ENCODE results near the gene CMIP.
"Not testable (repeated sequence)": the region's sequence is repeated elsewhere in the genome, so short reads cannot be mapped to it uniquely, and the experiment has no call there.

Gene CMIP

GRCh38 chr16:81673432-81673831, 228.8 kb downstream of the CMIP start:
- DNase-seq: no peak

- no peak for DNase-seq
Measured at GRCh38 chr16:81675662-81676061, 231.1 kb downstream of the CMIP start.

DNA sequence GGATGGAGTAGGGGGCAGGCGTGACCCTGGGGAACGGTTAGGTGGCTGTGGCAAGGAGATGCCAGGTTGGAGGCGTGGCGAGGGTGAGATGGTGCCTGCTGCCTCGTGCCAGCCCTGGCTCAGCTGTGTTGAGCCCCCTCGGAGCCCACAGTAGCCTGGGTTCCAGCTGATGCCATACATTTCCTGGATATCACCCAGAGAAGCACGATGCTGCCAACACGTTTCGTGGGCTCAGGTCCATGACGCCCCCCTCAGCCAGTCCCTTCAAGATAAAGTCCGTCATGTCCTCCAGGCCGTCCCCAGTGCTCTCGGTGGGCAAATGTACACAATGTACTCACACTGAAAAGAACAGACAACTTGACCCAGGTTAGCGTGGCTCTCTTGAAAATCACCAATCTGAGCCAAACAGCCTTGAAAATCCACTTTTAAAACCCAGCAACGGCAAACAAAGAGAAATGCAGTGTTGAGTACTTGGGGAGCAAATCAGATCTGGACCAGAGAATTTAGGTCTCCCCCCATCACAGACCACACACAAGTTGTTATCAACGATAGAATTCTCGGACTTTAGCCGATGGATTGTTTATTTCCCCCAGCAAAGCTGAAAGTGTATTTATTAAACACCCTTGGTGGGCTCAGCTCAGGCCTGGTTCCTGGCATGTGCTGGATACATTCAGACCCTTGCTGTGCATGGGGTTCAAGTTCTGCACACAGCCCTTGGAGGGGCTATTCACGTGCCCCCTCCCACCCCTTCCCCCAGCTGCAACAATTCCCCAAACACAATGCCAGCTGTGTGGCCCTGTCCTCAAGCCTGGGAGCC, 231.7 kb downstream of the CMIP start:
- DNase-seq: no peak

GRCh38 chr16:81676883-81677737, 232.5 kb downstream of the CMIP start:
- no peak for DNase-seq

GRCh38 chr16:81678326-81679095, 233.9 kb downstream of the CMIP start:
- DNase-seq: no peak

- DNase-seq: no peak
Measured at GRCh38 chr16:81679721-81680430, 235.3 kb downstream of the CMIP start.

- no peak for DNase-seq
Measured at GRCh38 chr16:81680444-81681275, 236.1 kb downstream of the CMIP start.

GRCh38 chr16:81681311-81681710, 236.7 kb downstream of the CMIP start:
- no peak for DNase-seq

GRCh38 chr16:81684242-81684837, 239.7 kb downstream of the CMIP start:
- DNase-seq: no peak

- no peak for DNase-seq
Measured at GRCh38 chr16:81684901-81685300, 240.3 kb downstream of the CMIP start.

- no peak for DNase-seq
Measured at GRCh38 chr16:81686391-81687130, 242.0 kb downstream of the CMIP start.

GRCh38 chr16:81687131-81687456, 242.5 kb downstream of the CMIP start:
- DNase-seq: no peak

DNA sequence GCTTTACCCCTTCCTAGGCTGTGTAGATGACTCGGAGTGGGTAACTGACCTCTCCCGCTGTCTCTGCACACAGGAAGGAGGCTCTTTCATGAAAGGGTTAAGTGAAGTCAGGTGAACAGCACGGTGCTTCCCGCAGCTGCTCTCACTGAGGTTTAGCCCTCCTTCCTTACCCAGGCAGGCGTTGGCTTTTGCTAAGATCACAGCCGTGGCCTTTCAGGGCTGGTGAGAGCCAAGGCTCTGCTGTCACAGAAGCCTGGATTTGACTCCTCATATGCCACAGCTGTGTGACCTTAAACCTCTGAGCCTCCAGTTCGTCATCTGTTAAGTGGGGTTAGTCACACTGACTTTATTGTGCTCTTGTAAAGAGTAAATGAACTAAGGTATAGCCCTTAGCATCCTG, 243.6 kb downstream of the CMIP start:
- DNase-seq: no peak

DNA sequence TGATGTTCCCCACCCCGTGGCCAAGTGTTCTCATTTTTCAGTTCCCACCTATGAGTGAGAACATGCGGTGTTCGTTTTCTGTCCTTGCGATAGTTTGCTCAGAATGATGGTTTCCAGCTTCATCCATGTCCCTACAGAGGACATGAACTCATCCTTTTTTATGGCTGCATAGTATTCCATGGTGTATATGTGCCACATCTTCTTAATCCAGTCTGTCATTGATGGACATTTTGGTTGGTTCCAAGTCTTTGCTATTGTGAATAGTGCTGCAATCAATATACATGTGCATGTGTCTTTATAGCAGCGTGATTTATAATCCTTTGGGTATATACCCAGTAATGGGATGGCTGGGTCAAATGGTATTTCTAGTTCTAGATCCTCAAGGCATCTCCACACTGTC, 244.2 kb downstream of the CMIP start:
- DNase-seq: not testable (repeated sequence)

DNA sequence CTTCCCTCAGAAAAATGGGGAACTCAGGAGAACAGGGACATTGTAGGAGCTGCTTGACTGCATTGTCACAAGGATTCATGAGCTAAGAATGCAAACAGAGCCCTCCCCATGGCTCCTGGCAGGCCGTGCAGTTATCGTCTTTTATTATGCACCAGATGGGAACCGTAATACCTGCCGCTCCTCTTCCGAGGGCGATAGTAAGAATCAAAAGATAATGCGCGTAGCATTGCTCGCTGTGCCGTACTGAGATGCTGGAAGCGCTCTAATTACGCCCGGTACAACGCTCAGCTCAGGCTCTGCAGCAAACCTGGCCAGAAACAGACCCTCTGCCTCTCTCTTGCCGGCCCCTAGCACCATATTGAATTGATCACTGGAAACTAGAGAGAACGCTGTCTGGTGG, 247.4 kb downstream of the CMIP start:
- no peak for DNase-seq

DNA sequence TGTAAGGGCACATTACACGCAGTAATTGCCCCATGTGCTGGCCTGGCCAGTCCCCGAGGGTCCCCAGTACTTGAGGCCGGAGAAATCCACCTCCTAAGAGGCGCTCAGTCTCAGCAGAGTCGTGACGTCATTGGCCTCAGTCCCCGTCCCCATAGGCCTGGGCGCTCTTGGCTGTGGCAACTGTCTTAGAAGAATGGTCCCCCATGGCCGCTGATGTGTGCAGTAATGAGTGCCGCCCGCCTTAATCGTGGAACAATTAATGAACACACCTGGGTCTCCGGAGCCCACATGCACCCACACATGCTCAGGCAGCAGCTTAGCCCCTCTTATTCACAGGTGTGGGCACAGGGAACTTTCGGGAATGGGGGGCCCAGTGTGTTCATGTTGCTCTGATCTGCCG, 248.0 kb downstream of the CMIP start:
- DNase-seq: no peak

DNA sequence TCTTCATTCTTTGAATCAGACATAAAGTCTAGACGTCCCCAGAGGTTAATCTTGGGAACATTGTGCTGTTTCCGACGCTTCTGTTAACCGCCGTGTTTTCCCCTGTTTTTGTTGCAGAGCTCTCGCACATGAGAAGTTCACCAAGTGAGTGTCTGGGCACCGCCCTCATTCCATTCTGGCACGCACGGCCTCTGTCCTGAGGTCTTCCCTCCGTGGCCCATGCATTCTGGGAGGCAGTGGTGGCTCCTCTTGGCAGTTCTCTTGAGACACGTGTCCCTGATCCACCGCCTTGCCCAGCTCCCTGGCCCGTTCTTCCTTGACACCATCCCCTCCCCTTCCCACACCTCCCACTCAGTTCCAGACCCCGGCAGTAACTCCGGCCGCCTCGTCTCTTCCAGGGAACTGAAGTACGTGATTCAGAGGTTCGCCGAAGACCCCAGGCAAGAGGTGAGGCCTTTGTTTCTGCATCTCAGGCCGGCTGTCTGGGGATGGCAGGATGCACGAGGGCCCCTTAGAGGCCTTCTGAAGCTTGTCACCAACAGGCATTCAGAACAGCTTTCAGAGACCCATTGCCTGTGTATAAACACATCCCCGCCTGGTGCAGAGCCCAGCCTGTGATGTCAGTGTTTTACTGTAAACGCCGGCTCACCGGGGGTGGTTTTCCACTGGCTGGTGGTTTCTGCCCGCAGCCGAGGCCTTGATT, 248.6 kb downstream of the CMIP start:
- no peak for DNase-seq

GRCh38 chr16:81693744-81694303, 249.2 kb downstream of the CMIP start:
- no peak for DNase-seq

- DNase-seq: no peak
Measured at GRCh38 chr16:81694494-81695280, 250.1 kb downstream of the CMIP start.

Data from activated CD4-positive, CD25-positive, alpha-beta regulatory T cell treated with anti-CD3 and anti-CD28 coated beads, Interleukin-2, amount 50 U/mL, for 72 hours (primary cell).